Peyer's patch (tissue), 4 donors: ENCODE measurements around the gene NELL1.

Experiments used
- POLR2A ChIP-seq, 2 donors: fragments of 450-650 bp; IDR thresholded peaks; one replicate each; pipeline ENCODE4 v1.5.1; 2017; ENCODE audit warnings: antibody characterized with exemption in 2 of 2, mild to moderate bottlenecking in 2 of 2, moderate library complexity in 2 of 2
- TF ChIP-seq, protein P1 (sequence below), 6 experiments: fragments of 450-650 bp in 4 of 6; fragments of 200-600 bp in 2 of 6; sonication (generic) in 1 of 6; IDR thresholded peaks; one replicate each; pipeline ENCODE4 v1.5.1; 2017 to 2019; ENCODE audit warnings: antibody characterized with exemption in 6 of 6, mild to moderate bottlenecking in 3 of 6, moderate library complexity in 1 of 6

DNA sequence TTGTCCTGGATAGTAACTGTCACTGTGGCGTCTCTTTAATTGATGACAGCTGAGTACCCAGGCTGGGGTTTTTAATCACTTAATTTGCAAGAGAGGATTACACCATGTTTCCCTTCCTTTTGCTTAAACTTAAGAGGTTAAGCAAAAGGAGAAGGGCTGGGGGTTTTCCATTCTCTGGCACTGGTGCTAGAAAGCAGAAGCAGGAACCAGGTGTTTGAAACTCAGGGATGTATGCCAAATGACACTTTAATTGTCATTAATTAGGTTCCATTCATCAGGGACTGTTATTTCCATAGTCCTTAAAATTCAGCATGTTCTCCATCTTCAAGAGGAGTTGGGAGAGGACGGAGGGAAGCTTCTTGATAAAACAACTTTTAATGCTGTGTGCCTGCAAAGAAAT is 746.2 kb downstream of the NELL1 start:
- TF ChIP-seq, protein P1, sequence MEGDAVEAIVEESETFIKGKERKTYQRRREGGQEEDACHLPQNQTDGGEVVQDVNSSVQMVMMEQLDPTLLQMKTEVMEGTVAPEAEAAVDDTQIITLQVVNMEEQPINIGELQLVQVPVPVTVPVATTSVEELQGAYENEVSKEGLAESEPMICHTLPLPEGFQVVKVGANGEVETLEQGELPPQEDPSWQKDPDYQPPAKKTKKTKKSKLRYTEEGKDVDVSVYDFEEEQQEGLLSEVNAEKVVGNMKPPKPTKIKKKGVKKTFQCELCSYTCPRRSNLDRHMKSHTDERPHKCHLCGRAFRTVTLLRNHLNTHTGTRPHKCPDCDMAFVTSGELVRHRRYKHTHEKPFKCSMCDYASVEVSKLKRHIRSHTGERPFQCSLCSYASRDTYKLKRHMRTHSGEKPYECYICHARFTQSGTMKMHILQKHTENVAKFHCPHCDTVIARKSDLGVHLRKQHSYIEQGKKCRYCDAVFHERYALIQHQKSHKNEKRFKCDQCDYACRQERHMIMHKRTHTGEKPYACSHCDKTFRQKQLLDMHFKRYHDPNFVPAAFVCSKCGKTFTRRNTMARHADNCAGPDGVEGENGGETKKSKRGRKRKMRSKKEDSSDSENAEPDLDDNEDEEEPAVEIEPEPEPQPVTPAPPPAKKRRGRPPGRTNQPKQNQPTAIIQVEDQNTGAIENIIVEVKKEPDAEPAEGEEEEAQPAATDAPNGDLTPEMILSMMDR (IDR thresholded peaks at IDR 0.05), result no peak
- TF ChIP-seq POLR2A (IDR thresholded peaks at IDR 0.05), result no peak
